ENCODE results near the gene SPTLC3.

DNA sequence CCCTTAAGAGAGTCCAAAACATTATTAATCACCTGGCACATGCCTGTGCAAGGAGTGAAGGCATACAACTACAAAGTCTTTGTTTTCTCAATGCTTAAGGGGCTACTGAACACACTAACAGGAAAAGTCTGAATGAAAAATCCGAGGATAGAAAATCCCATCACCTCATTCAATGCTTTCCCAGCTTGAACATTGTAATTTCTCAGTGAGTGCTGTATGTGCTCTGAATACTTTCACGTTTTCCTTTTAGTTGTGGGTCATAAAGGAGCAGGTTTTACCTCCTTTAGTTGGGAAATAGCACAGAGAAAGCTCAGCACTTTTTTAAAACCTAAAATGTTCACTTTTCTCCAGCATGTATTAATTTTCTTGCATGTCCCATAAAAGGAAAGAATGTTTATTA, 45.9 kb upstream of the SPTLC3 start:
- TF ChIP-seq, protein P1, sequence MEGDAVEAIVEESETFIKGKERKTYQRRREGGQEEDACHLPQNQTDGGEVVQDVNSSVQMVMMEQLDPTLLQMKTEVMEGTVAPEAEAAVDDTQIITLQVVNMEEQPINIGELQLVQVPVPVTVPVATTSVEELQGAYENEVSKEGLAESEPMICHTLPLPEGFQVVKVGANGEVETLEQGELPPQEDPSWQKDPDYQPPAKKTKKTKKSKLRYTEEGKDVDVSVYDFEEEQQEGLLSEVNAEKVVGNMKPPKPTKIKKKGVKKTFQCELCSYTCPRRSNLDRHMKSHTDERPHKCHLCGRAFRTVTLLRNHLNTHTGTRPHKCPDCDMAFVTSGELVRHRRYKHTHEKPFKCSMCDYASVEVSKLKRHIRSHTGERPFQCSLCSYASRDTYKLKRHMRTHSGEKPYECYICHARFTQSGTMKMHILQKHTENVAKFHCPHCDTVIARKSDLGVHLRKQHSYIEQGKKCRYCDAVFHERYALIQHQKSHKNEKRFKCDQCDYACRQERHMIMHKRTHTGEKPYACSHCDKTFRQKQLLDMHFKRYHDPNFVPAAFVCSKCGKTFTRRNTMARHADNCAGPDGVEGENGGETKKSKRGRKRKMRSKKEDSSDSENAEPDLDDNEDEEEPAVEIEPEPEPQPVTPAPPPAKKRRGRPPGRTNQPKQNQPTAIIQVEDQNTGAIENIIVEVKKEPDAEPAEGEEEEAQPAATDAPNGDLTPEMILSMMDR (CRISPR knock-in tag; IDR thresholded peaks at IDR 0.05): no peak
- no peak for TF ChIP-seq MTA3 (CRISPR knock-in tag; IDR thresholded peaks at IDR 0.05)
- no peak for TF ChIP-seq CBX5 (CRISPR knock-in tag; IDR thresholded peaks at IDR 0.05; ENCODE audit: borderline replicate concordance)
- TF ChIP-seq TAF1 (CRISPR knock-in tag; IDR thresholded peaks at IDR 0.05): no peak
- TF ChIP-seq, protein P2, sequence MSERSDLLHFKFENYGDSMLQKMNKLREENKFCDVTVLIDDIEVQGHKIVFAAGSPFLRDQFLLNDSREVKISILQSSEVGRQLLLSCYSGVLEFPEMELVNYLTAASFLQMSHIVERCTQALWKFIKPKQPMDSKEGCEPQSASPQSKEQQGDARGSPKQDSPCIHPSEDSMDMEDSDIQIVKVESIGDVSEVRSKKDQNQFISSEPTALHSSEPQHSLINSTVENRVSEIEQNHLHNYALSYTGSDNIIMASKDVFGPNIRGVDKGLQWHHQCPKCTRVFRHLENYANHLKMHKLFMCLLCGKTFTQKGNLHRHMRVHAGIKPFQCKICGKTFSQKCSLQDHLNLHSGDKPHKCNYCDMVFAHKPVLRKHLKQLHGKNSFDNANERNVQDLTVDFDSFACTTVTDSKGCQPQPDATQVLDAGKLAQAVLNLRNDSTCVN (CRISPR knock-in tag; IDR thresholded peaks at IDR 0.05; ENCODE audit: borderline replicate concordance): no peak
- no peak for TF ChIP-seq NR2F2 (IDR thresholded peaks at IDR 0.05; ENCODE audit: borderline replicate concordance, low read depth)
- TF ChIP-seq MYNN (CRISPR knock-in tag; IDR thresholded peaks at IDR 0.05; ENCODE audit: low read depth): no peak
- no peak for TF ChIP-seq BRCA1 (CRISPR knock-in tag; IDR thresholded peaks at IDR 0.05)
- TF ChIP-seq YY1 (IDR thresholded peaks at IDR 0.05; ENCODE audit: insufficient read depth, insufficient replicate concordance, low read depth, low read length): no peak
